GM23338 (cell line): ENCODE data around the gene PEX16.

Experiments used
- EZH2 ChIP-seq: fragments of 200-600 bp; sonication (generic); IDR thresholded peaks from one replicate; pipeline ENCODE4 v1.8.0; 2017; ENCODE audit warnings: antibody characterized with exemption, mild to moderate bottlenecking, low read depth; ENCODE audit not compliant: unreplicated experiment
- POLR2AphosphoS5 ChIP-seq: IDR thresholded peaks from 2 replicates; pipeline ENCODE4 v1.6.1; 2016; ENCODE audit warnings: antibody characterized with exemption, low read depth
- TF ChIP-seq, protein P1 (sequence below), 2 experiments: fragments of 200-600 bp in 1 of 2; sonication (generic) in 1 of 2; conservative IDR thresholded peaks; 2 replicates each; pipeline versions ENCODE4 v1.5.1 to v1.6.1; 2016 to 2017; ENCODE audit warnings: antibody characterized with exemption in 2 of 2, low read depth in 2 of 2, mild to moderate bottlenecking in 2 of 2, moderate library complexity in 1 of 2
- TF ChIP-seq, protein P2 (sequence below): IDR thresholded peaks from one replicate; pipeline ENCODE4 v1.6.1; 2018; ENCODE audit warnings: antibody characterized with exemption; ENCODE audit not compliant: unreplicated experiment

DNA sequence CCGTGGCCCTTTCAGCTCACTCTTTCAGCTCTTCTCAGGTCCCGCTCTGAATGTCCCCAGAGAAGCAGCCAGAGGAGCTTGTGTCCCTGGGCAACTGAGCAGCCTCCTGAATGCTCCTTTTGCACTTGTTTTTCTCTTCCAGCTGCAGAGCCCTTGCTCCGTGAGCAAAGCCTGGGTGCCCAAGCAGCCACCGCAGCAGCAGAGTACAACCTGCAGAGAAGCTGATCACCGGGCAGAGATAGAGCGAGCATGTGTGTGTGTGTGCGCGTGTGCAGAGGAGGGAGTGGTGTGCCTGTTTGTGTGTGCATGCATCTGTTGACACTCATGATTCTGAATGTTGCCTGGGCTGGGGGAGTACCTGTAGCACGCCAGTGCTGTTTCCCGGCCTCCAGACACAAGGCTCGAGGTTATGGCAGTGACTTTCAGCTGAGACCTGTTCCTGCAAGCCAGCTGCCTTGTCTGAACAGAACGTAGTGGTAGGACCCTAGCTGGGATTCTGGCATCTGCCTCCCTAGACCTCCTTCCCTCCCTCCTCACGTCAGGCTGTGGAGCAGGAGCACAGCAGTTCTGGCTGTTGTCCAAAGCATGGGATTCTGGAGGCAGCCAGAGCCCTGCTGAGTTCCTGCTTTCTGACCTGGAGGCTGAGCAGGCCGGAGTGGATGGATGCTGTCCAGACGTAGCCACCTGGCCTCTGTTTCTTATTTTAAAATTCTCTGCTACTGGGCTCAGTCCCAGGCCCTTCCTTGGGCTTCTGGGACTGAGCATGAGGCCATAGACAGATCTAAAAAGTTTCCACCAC, 36.7 kb downstream of the PEX16 start:
- TF ChIP-seq, protein P1, sequence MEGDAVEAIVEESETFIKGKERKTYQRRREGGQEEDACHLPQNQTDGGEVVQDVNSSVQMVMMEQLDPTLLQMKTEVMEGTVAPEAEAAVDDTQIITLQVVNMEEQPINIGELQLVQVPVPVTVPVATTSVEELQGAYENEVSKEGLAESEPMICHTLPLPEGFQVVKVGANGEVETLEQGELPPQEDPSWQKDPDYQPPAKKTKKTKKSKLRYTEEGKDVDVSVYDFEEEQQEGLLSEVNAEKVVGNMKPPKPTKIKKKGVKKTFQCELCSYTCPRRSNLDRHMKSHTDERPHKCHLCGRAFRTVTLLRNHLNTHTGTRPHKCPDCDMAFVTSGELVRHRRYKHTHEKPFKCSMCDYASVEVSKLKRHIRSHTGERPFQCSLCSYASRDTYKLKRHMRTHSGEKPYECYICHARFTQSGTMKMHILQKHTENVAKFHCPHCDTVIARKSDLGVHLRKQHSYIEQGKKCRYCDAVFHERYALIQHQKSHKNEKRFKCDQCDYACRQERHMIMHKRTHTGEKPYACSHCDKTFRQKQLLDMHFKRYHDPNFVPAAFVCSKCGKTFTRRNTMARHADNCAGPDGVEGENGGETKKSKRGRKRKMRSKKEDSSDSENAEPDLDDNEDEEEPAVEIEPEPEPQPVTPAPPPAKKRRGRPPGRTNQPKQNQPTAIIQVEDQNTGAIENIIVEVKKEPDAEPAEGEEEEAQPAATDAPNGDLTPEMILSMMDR (conservative IDR thresholded peaks at IDR 0.05; ENCODE audit: low read depth in 2 of 2): no peak
- no peak for TF ChIP-seq EZH2
- TF ChIP-seq, protein P2, sequence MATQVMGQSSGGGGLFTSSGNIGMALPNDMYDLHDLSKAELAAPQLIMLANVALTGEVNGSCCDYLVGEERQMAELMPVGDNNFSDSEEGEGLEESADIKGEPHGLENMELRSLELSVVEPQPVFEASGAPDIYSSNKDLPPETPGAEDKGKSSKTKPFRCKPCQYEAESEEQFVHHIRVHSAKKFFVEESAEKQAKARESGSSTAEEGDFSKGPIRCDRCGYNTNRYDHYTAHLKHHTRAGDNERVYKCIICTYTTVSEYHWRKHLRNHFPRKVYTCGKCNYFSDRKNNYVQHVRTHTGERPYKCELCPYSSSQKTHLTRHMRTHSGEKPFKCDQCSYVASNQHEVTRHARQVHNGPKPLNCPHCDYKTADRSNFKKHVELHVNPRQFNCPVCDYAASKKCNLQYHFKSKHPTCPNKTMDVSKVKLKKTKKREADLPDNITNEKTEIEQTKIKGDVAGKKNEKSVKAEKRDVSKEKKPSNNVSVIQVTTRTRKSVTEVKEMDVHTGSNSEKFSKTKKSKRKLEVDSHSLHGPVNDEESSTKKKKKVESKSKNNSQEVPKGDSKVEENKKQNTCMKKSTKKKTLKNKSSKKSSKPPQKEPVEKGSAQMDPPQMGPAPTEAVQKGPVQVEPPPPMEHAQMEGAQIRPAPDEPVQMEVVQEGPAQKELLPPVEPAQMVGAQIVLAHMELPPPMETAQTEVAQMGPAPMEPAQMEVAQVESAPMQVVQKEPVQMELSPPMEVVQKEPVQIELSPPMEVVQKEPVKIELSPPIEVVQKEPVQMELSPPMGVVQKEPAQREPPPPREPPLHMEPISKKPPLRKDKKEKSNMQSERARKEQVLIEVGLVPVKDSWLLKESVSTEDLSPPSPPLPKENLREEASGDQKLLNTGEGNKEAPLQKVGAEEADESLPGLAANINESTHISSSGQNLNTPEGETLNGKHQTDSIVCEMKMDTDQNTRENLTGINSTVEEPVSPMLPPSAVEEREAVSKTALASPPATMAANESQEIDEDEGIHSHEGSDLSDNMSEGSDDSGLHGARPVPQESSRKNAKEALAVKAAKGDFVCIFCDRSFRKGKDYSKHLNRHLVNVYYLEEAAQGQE: no peak
- TF ChIP-seq POLR2AphosphoS5: no peak
